Measurements from ENCODE around the gene MTR. TPM values are rescaled to one million over a fixed set of nuclear protein-coding genes. Genes with fewer than 3 reads are reported as not detected.

The MTR gene
- total RNA-seq, 1 donor from 2014 or later, result 51.8 TPM

Other genes with a start within 250 kb of the MTR start
- 83.0 and 91.8 TPM in 2 replicates for gene HEATR1, start 190.8 kb upstream of the MTR start, total RNA-seq
- gene ACTN2, start 108.8 kb upstream of the MTR start, total RNA-seq, result 0.40 and 0.44 TPM in 2 replicates
- gene MT1HL1, start 209.1 kb downstream of the MTR start, total RNA-seq, result not detected in 2 replicates
- gene RYR2, start 246.9 kb downstream of the MTR start, total RNA-seq, result 0.02 TPM in 1 of 2 replicates, not detected in the other

Measured in activated CD4-positive, alpha-beta T cell treated with anti-CD3 and anti-CD28 coated beads, Interleukin-2, amount 10 ng/mL, durations not matched to agents 24 days and 14 days (primary cell).